Measurements from ENCODE around the gene SLC7A6OS.

The SLC7A6OS gene

GRCh38 chr16:68297908-68298307 is 12.8 kb downstream of the SLC7A6OS start:
- Histone ChIP-seq H3K27ac (no peak overlapping the region), H3K4me3 (IDR thresholded peaks at IDR 0.05; ENCODE audit: insufficient read depth, low read depth, low read length) (no peak overlapping the region), H3K79me2 (ENCODE audit: insufficient read depth, low read depth) (peaks cover 6% of the 10 kb centered on the region; the same call in 1 of the 2 replicates), H3K9ac (no peak overlapping the region), H3K36me3 (ENCODE audit: insufficient read depth) (no peaks in the 10 kb centered on the region; the same call in 1 of the 2 replicates), H2AFZ (ENCODE audit: low read depth) (no peak overlapping the region), H3K27me3 (ENCODE audit: insufficient read depth, low read depth) (no peaks in the 10 kb centered on the region), H3K4me2 (no peak overlapping the region), H4K20me1 (ENCODE audit: insufficient read depth) (no peaks in the 10 kb centered on the region), H3K4me1 (ENCODE audit: low read depth, poor library complexity, severe bottlenecking) (peaks cover 13% of the 10 kb centered on the region)
- no peak for TF ChIP-seq CTCF (conservative IDR thresholded peaks at IDR 0.05; ENCODE audit: low read depth, low read length)

GRCh38 chr16:68296693-68297092 is 14.1 kb downstream of the SLC7A6OS start:
- no peaks in the 10 kb centered on the region for H3K27me3 ChIP-seq (ENCODE audit: insufficient read depth, low read depth)
- H3K4me3 ChIP-seq (IDR thresholded peaks at IDR 0.05; ENCODE audit: insufficient read depth, low read depth, low read length) = no peak overlapping the region
- H4K20me1 ChIP-seq (ENCODE audit: insufficient read depth) = 0 out of 2 replicates have a peak, but pooled peaks cover 4% of the 10 kb centered on the region
- H2AFZ ChIP-seq (ENCODE audit: low read depth) = no peak overlapping the region
- H3K9ac ChIP-seq = no peak overlapping the region
- peaks cover 13% of the 10 kb centered on the region for H3K4me1 ChIP-seq (ENCODE audit: low read depth, poor library complexity, severe bottlenecking)
- H3K27ac ChIP-seq = no peak overlapping the region
- no peaks in the 10 kb centered on the region for H3K79me2 ChIP-seq (ENCODE audit: insufficient read depth, low read depth)
- H3K36me3 ChIP-seq (ENCODE audit: insufficient read depth) = no peaks in the 10 kb centered on the region; the same call in 1 of the 2 replicates
- H3K4me2 ChIP-seq = no peak overlapping the region
- no peak for TF ChIP-seq CTCF (conservative IDR thresholded peaks at IDR 0.05; ENCODE audit: low read depth, low read length)

- Histone ChIP-seq H3K4me2 (no peak overlapping the region), H2AFZ (ENCODE audit: low read depth) (no peak overlapping the region), H3K27ac (no peak overlapping the region), H3K4me1 (ENCODE audit: low read depth, poor library complexity, severe bottlenecking) (peaks cover 13% of the 10 kb centered on the region), H3K9ac (no peak overlapping the region), H3K27me3 (ENCODE audit: insufficient read depth, low read depth) (no peaks in the 10 kb centered on the region), H3K79me2 (ENCODE audit: insufficient read depth, low read depth) (no peaks in the 10 kb centered on the region), H3K36me3 (ENCODE audit: insufficient read depth) (no peaks in the 10 kb centered on the region; the same call in 1 of the 2 replicates), H3K4me3 (IDR thresholded peaks at IDR 0.05; ENCODE audit: insufficient read depth, low read depth, low read length) (no peak overlapping the region), H4K20me1 (ENCODE audit: insufficient read depth) (0 out of 2 replicates have a peak, but pooled peaks cover 4% of the 10 kb centered on the region)
- no peak for TF ChIP-seq CTCF (conservative IDR thresholded peaks at IDR 0.05; ENCODE audit: low read depth, low read length)
These were observed 14.5 kb downstream of the SLC7A6OS start for GRCh38 chr16:68296291-68296690.

GRCh38 chr16:68292425-68292824 is 18.3 kb downstream of the SLC7A6OS start:
- Histone ChIP-seq H4K20me1 (ENCODE audit: insufficient read depth) (0 out of 2 replicates have a peak, but pooled peaks cover 4% of the 10 kb centered on the region), H3K36me3 (ENCODE audit: insufficient read depth) (no peaks in the 10 kb centered on the region; the same call in 1 of the 2 replicates)

More at GRCh38 chr16:68292425-68292824, 18.3 kb downstream of the SLC7A6OS start:
- Histone ChIP-seq H3K27ac (no peak overlapping the region), H3K9ac (no peak overlapping the region), H2AFZ (ENCODE audit: low read depth) (no peak overlapping the region), H3K79me2 (ENCODE audit: insufficient read depth, low read depth) (no peaks in the 10 kb centered on the region), H3K27me3 (ENCODE audit: insufficient read depth, low read depth) (no peaks in the 10 kb centered on the region), H3K4me3 (IDR thresholded peaks at IDR 0.05; ENCODE audit: insufficient read depth, low read depth, low read length) (no peak overlapping the region), H3K4me1 (ENCODE audit: low read depth, poor library complexity, severe bottlenecking) (peaks cover 6% of the 10 kb centered on the region), H3K4me2 (no peak overlapping the region)
- TF ChIP-seq CTCF (conservative IDR thresholded peaks at IDR 0.05; ENCODE audit: low read depth, low read length) = no peak

Data from KMS-11 (cell line).